Lower lobe of right lung (tissue), 2 donors: Measurements from ENCODE around the gene PTPRG. TPM values are rescaled to one million over a fixed set of nuclear protein-coding genes. Genes with fewer than 3 reads are reported as not detected.

Source experiments
- ATAC-seq, 2 donors: fragments of 200-7000 bp; cut with Tn5 transposase; one replicate each; pipeline ENCODE4 v1.9.1; 2020 to 2022; ENCODE audit warnings: mild to moderate bottlenecking in 2 of 2, moderate library complexity in 2 of 2
- DNase-seq: peaks from one replicate; pipeline ENCODE4 v3.0.0-alpha.2; 2020
- H3K27ac ChIP-seq: fragments of 200-600 bp; one replicate; pipeline ENCODE4 v1.8.0; 2022
- H3K27me3 ChIP-seq: fragments of 200-600 bp; one replicate; pipeline ENCODE4 v1.8.0; 2022; ENCODE audit warnings: low read depth
- H3K36me3 ChIP-seq: fragments of 200-600 bp; one replicate; pipeline ENCODE4 v1.8.0; 2022; ENCODE audit warnings: mild to moderate bottlenecking
- H3K4me1 ChIP-seq: fragments of 200-600 bp; one replicate; pipeline ENCODE4 v1.8.0; 2022
- H3K4me3 ChIP-seq: fragments of 200-600 bp; one replicate; pipeline ENCODE4 v1.8.0; 2022; ENCODE audit warnings: mild to moderate bottlenecking
- H3K9me3 ChIP-seq: fragments of 200-600 bp; one replicate; pipeline ENCODE4 v1.8.0; 2022
- intact Hi-C: fragments of 100-400 bp; cut with DNase I; formaldehyde crosslinking; loops from one replicate; pipeline ENCODE4 v1.11.0; 2022
- total RNA-seq: library from RNA; stranded (reverse); fragmentation: NEBNext Ultra II Directional; extraction: Animal tissue kit (Norgen Biotek cat#: 25700); gene quantifications from one replicate; pipeline ENCODE4 v1.2.1, GENCODE V29; 2021
- TF ChIP-seq, protein P1 (sequence below): fragments of 200-600 bp; IDR thresholded peaks from one replicate; pipeline ENCODE4 v1.8.0; 2022; ENCODE audit warnings: antibody characterized with exemption, mild to moderate bottlenecking
- donor health status: DM: no; HTN: yes; CAD: no; lungs with severe emphysema.

Gene PTPRG
- total RNA-seq, 1 donor from 2014 or later = 67.6 TPM

DNA sequence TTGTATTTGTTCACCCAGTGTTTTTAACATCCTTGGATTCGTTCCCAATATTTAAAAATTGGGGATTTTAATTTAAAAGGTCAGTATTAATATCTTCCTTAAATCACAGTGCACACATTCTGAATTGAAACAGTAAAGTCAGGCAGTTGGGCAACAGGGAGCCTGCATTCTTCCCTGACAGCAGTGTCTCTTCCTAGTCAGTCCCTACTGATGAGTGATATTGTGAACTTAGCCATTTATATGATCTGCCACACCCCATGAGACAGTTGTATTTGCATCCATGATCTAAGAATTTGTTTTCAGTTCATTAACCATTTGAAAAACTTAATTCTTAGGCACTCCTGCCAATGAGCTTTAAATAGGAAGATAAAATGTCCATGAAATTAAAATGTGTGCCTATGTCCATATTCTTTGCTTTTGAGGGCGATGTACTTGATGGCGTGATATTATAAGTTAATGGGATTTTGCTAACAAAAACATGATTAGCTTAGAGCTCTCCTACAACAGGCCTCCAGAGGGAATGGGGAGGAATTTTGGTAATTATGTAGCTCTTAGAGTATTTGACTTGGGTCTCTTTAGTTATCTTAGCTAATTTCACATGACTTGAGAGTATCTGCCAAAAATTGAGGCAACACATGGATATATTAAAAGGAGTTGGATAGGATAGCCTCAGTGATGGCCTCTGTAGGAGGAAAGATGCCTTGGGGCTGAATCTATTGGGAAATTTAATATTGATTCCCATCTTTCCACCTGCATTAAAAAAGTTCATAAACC is 219.3 kb downstream of the PTPRG start:
- DNase-seq (no peak), ATAC-seq (no peak)

DNA sequence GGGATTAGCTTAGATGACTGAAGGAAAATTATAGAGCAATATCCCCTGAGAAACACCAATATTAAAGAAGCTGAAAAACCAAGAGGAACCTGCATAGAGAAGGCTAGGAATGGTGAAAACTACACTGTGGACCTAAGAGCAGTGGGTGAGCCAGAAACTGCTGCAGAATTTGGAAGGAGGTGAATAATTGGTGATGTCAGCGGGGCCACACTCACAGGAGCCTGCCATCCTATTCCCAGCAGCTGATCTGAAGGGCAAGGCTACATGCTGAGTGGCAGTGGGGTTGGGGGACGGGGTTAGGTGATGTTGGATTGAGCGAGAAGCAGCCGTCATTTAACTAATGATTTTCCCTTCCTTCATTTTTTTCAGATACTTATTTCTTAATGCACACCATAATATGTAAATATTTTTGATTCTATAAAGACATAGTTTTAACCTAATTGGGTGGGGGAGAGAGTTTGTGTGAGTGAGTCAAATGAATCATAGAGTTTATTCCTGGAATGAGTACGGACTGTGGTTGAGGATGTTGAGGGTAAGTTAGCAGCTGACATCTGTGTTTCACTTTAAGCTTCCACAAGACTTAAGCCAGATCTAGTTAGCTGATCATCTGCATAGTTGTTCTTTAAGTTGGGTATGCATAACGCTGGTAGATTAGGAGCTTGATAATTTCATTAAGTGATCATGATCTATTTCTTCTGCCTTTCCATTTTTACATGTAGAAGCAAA is 222.8 kb downstream of the PTPRG start:
- DNase-seq = no peak

More for the DNA sequence above, 219.3 kb downstream of the PTPRG start:
- intact Hi-C loops = no loop called here
- no peaks in the 10 kb centered on the region for H3K9me3 ChIP-seq
- peaks cover 5% of the 10 kb centered on the region for H3K4me1 ChIP-seq
- TF ChIP-seq, protein P1, sequence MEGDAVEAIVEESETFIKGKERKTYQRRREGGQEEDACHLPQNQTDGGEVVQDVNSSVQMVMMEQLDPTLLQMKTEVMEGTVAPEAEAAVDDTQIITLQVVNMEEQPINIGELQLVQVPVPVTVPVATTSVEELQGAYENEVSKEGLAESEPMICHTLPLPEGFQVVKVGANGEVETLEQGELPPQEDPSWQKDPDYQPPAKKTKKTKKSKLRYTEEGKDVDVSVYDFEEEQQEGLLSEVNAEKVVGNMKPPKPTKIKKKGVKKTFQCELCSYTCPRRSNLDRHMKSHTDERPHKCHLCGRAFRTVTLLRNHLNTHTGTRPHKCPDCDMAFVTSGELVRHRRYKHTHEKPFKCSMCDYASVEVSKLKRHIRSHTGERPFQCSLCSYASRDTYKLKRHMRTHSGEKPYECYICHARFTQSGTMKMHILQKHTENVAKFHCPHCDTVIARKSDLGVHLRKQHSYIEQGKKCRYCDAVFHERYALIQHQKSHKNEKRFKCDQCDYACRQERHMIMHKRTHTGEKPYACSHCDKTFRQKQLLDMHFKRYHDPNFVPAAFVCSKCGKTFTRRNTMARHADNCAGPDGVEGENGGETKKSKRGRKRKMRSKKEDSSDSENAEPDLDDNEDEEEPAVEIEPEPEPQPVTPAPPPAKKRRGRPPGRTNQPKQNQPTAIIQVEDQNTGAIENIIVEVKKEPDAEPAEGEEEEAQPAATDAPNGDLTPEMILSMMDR = no peak
- H3K27ac ChIP-seq = no peak overlapping the region
- no peaks in the 10 kb centered on the region for H3K36me3 ChIP-seq
- H3K4me3 ChIP-seq = no peak overlapping the region
- no peaks in the 10 kb centered on the region for H3K27me3 ChIP-seq

GRCh38 chr3:61788623-61789507 is 227.5 kb downstream of the PTPRG start:
- TF ChIP-seq, protein P1 = no peak
- ATAC-seq (no peak), DNase-seq (no peak)
- no peaks in the 10 kb centered on the region for H3K9me3 ChIP-seq
- H3K4me3 ChIP-seq = no peak overlapping the region
- H3K4me1 ChIP-seq = no peaks in the 10 kb centered on the region
- H3K36me3 ChIP-seq = no peaks in the 10 kb centered on the region
- no peak overlapping the region for H3K27ac ChIP-seq
- intact Hi-C loops = no loop called here
- no peaks in the 10 kb centered on the region for H3K27me3 ChIP-seq

More for the DNA sequence above, 222.8 kb downstream of the PTPRG start:
- intact Hi-C loops = no loop called here
- Histone ChIP-seq H3K27ac (no peak overlapping the region), H3K4me3 (no peak overlapping the region), H3K9me3 (no peaks in the 10 kb centered on the region), H3K27me3 (no peaks in the 10 kb centered on the region), H3K4me1 (peaks cover 5% of the 10 kb centered on the region), H3K36me3 (no peaks in the 10 kb centered on the region)
- no peak for ATAC-seq
- TF ChIP-seq, protein P1 = no peak

- TF ChIP-seq, protein P1 = no peak
- Histone ChIP-seq H3K4me1 (no peaks in the 10 kb centered on the region), H3K27ac (no peak overlapping the region), H3K4me3 (no peak overlapping the region), H3K9me3 (no peaks in the 10 kb centered on the region), H3K27me3 (no peaks in the 10 kb centered on the region), H3K36me3 (no peaks in the 10 kb centered on the region)
- no peak for DNase-seq
- no peak for ATAC-seq
- intact Hi-C loops = no loop called here
These were observed 228.5 kb downstream of the PTPRG start for GRCh38 chr3:61789861-61790260.

DNA sequence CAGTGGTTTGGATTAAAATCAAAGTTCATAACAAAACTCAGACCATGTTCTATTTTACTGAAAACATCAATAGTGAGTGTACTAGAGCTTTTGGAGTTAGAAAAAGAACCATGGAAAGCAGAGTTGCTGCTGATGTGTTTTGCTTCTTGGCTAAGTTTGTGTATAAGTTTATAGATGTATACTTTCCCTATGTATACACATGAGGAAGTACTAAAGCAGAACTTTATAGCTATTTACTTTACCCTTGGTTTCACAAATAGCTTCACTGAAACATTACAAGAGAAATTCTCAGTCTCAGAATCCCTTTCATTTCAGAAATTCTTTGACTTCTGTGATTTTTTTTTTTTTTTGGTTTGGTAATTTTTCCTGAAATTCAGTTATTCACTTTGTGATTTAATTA is 229.0 kb downstream of the PTPRG start:
- no peak overlapping the region for H3K4me3 ChIP-seq
- H3K36me3 ChIP-seq = no peaks in the 10 kb centered on the region
- intact Hi-C loops = no loop called here
- H3K27ac ChIP-seq = no peak overlapping the region
- no peaks in the 10 kb centered on the region for H3K27me3 ChIP-seq
- H3K4me1 ChIP-seq = no peaks in the 10 kb centered on the region
- TF ChIP-seq, protein P1 = no peak
- DNase-seq (no peak), ATAC-seq (no peak)
- no peaks in the 10 kb centered on the region for H3K9me3 ChIP-seq
